ENCODE measurements around the gene CEP63.

DNA sequence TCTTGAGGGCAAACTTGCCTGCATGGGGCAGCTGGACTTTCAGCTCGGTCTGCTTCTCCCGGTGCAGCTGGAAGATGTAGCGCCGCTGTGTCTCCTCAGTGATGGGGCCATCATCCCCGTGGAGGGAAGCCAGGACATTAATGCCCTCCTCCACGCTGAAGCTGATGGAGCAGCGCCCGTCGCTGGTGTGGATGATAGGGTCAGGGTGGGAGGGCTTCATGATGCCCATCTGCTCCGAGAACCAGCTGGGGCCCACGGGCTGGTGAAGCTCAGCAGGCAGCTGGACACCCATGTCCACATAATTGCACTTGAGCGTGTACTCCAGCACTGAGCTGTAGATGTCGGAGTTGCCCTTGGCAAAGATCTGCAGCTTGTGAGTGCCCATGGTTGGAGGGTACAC is 118.1 kb downstream of the CEP63 start:
- no peak for TF ChIP-seq EP300 (IDR thresholded peaks at IDR 0.05)
- TF ChIP-seq, protein P1, sequence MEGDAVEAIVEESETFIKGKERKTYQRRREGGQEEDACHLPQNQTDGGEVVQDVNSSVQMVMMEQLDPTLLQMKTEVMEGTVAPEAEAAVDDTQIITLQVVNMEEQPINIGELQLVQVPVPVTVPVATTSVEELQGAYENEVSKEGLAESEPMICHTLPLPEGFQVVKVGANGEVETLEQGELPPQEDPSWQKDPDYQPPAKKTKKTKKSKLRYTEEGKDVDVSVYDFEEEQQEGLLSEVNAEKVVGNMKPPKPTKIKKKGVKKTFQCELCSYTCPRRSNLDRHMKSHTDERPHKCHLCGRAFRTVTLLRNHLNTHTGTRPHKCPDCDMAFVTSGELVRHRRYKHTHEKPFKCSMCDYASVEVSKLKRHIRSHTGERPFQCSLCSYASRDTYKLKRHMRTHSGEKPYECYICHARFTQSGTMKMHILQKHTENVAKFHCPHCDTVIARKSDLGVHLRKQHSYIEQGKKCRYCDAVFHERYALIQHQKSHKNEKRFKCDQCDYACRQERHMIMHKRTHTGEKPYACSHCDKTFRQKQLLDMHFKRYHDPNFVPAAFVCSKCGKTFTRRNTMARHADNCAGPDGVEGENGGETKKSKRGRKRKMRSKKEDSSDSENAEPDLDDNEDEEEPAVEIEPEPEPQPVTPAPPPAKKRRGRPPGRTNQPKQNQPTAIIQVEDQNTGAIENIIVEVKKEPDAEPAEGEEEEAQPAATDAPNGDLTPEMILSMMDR (IDR thresholded peaks at IDR 0.05) = no peak
- TF ChIP-seq POLR2A (IDR thresholded peaks at IDR 0.05) = no peak

Measured in stomach (tissue), 4 donors.